Activated CD8-positive, alpha-beta T cell treated with anti-CD3 and anti-CD28 coated beads for 36 hours (primary cell): Measurements from ENCODE around the gene RAB26. TPM values are rescaled to one million over a fixed set of nuclear protein-coding genes. Genes with fewer than 3 reads are reported as not detected.
"Not testable (repeated sequence)": the region's sequence is repeated elsewhere in the genome, so short reads cannot be mapped to it uniquely, and the experiment has no call there.

Experiments used
- ATAC-seq: fragments of 200-7000 bp; cut with Tn5 transposase; one replicate; pipeline ENCODE4 v1.10.0; 2021; ENCODE audit warnings: mild to moderate bottlenecking, moderate library complexity
- CTCF ChIA-PET: fragments of 350-600 bp; sonication (Branson Sonifier 250); formaldehyde crosslinking; loops from one replicate; lab custom pipeline; 2021; ENCODE audit warnings: antibody characterized with exemption; lab: Charles Lee
- POLR2A ChIA-PET: fragments of 350-600 bp; sonication (Branson Sonifier 250); formaldehyde crosslinking; loops from one replicate; lab custom pipeline; 2021; ENCODE audit warnings: antibody characterized with exemption; lab: Charles Lee
- DNase-seq: peaks from one replicate; pipeline ENCODE4 v3.0.0-alpha.2; 2020
- H3K27ac Mint-ChIP-seq: one replicate; pipeline ENCODE4 v1.8.0; 2021; ENCODE audit warnings: mild to moderate bottlenecking, mixed read lengths
- H3K27me3 Mint-ChIP-seq: one replicate; pipeline ENCODE4 v1.8.0; 2021; ENCODE audit warnings: mixed read lengths
- H3K36me3 Mint-ChIP-seq: one replicate; pipeline ENCODE4 v1.8.0; 2021; ENCODE audit warnings: low read depth, mixed read lengths
- H3K4me1 Mint-ChIP-seq: one replicate; pipeline ENCODE4 v1.8.0; 2021; ENCODE audit warnings: low read depth, mixed read lengths
- H3K4me3 Mint-ChIP-seq: one replicate; pipeline ENCODE4 v1.8.0; 2021; ENCODE audit warnings: mild to moderate bottlenecking, moderate library complexity, mixed read lengths
- H3K9me3 Mint-ChIP-seq: one replicate; pipeline ENCODE4 v1.8.0; 2021; ENCODE audit warnings: mixed read lengths
- intact Hi-C: fragments of 100-400 bp; cut with micrococcal nuclease; formaldehyde crosslinking; loops from one replicate; pipeline ENCODE4 v1.10.0; 2022
- total RNA-seq, 2 experiments: library from RNA; stranded (reverse); gene quantifications; one replicate each; pipeline ENCODE4 v1.2.3, GENCODE V29; 2021
- TF ChIP-seq, protein P1 (sequence below): fragments of 200-600 bp; IDR thresholded peaks from one replicate; pipeline ENCODE4 v1.8.0; 2022; ENCODE audit warnings: antibody characterized with exemption, mild to moderate bottlenecking

The RAB26 gene
- total RNA-seq, 2 experiments from 2014 or later: 0.34 to 0.49 TPM

DNA sequence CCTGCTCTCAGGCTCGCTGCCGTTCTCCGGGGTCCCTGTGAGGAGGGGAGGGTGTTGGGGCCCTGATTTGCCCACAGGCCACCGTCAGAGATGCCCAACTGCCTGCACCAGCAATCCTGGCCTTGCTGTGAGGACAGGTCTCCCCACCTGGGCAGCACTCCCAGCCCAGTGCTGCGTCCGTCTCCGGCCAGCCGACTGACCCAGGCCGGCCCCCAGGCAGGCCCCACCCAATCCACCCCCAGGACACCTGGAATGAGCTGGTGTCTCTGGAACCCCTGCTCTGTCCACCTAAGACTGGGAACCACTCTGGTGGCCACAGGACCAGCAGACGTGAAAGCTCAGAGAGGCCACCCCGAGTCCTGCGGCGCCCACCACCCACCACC, 32.8 kb upstream of the RAB26 start:
- Mint-ChIP-seq H3K4me1 (no peaks in the 10 kb centered on the region), H3K4me3 (no peak overlapping the region), H3K36me3 (no peaks in the 10 kb centered on the region), H3K9me3 (no peaks in the 10 kb centered on the region), H3K27ac (no peak overlapping the region), H3K27me3 (no peaks in the 10 kb centered on the region)
- POLR2A ChIA-PET: interaction anchor here (0.9 kb wide), 1 partner anchor 39 kb away, joined by 3 read pairs; no protein-coding TSS in a partner anchor
- intact Hi-C loops: no loop called here
- TF ChIP-seq, protein P1, sequence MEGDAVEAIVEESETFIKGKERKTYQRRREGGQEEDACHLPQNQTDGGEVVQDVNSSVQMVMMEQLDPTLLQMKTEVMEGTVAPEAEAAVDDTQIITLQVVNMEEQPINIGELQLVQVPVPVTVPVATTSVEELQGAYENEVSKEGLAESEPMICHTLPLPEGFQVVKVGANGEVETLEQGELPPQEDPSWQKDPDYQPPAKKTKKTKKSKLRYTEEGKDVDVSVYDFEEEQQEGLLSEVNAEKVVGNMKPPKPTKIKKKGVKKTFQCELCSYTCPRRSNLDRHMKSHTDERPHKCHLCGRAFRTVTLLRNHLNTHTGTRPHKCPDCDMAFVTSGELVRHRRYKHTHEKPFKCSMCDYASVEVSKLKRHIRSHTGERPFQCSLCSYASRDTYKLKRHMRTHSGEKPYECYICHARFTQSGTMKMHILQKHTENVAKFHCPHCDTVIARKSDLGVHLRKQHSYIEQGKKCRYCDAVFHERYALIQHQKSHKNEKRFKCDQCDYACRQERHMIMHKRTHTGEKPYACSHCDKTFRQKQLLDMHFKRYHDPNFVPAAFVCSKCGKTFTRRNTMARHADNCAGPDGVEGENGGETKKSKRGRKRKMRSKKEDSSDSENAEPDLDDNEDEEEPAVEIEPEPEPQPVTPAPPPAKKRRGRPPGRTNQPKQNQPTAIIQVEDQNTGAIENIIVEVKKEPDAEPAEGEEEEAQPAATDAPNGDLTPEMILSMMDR: no peak
- DNase-seq (no peak), ATAC-seq (no peak)
- CTCF ChIA-PET: no interaction called here

DNA sequence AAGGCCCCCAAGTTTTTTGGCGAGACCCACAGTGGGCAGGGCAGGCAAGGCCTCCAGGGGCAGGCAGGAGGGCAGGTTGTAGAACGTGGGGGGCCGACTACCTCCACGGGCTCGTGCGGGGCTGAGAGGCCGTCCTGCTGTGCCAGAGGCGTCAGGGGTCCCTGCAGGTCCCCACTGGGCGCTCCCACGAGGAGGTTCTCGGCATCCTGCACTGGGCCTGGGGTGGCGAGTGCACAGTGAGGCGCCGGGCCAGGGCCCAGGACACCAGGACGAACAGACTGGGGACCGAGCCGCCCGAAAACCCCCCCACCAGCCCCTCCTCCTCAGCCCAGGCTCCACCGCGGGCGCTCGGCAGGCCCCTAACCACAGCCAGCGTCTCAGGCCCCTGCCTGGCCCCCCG, 32.0 kb upstream of the RAB26 start:
- H3K4me3 Mint-ChIP-seq, H3K27me3 Mint-ChIP-seq, POLR2A ChIA-PET, H3K36me3 Mint-ChIP-seq, CTCF ChIA-PET, H3K4me1 Mint-ChIP-seq, H3K27ac Mint-ChIP-seq, H3K9me3 Mint-ChIP-seq, DNase-seq, ATAC-seq, intact Hi-C loops: not testable (repeated sequence)

DNA sequence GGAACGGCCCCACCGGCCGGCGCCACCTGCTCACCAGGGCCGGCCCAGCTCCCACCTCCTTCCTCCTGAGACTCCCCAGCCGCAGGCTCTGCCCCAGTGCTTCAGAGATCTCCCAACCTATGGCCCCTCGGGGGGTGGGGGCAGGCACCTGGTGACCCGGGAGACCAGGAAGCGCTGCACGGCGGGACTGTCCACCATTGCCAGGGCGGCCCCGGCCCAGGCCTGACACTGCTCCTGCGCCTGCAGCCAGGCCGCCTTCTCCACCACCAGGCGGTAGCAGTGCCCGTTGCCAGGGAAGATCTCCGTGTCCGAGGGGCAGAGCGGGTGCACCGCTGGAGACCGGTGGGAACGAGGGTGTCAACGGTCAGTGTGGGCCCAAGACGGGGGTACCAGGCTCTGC, 31.1 kb upstream of the RAB26 start:
- POLR2A ChIA-PET, H3K27me3 Mint-ChIP-seq: not testable (repeated sequence)

DNA sequence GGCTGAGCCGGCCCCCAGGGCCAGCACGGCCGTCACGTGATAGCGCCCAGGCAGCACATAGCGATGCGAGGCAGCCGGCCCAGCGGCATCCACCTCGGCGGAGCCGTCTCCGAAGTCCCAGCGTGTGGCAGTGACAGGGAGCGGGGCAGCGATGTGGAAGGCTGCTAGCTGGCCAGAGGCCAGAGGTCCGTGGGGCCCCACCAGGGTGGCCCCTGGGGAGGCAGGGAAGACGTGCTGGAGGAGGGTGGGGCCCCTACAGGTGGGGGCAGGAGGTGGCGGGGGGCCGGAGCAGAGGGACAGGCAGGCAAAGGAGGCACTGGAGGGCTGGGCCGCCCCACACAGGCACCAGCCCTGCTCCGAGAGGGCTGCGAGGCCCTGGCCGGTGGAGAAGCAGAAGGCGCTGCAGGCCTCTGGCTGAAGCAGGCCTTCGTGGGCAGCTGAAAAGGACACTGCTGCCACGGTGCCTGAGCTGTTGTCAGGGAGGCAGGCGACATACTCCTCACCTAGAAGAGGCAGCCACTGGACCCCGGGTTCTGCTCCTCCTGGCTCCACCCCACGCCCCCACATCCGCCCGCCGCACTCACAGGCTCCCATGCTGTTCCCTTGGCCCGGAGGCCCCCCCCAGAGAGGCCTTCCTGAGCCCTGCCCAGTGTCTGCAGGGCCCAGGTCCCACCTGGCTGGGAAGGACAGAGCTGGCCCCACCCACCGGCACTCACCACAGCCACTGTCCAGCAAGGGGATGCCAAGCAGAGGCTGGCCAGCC, 30.3 kb upstream of the RAB26 start:
- ATAC-seq, DNase-seq, intact Hi-C loops: not testable (repeated sequence)

More for the DNA sequence above, 31.1 kb upstream of the RAB26 start:
- DNase-seq, H3K4me3 Mint-ChIP-seq, intact Hi-C loops, H3K4me1 Mint-ChIP-seq, H3K9me3 Mint-ChIP-seq, H3K27ac Mint-ChIP-seq, CTCF ChIA-PET, ATAC-seq, H3K36me3 Mint-ChIP-seq: not testable (repeated sequence)

DNA sequence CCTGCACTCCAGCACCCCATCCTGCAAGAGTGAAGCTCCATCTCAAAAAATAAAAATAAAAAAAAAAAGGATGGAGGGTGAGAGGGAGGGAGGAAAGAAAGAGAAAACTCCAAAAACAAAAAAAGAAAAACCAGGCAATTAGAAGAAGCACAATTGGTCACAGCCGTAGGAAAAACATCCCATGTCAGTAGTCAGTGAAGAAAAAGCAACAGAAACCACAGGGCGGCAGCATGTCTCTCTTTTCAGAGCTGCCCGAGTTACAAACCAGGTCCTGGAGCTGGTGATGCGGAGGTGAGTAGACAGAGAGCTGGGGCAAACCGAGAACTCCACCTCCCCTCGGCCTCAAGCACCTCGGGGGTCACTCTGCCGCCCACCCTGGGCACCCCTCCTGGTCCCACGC, 27.1 kb upstream of the RAB26 start:
- intact Hi-C loops, H3K4me1 Mint-ChIP-seq, POLR2A ChIA-PET, H3K36me3 Mint-ChIP-seq, H3K9me3 Mint-ChIP-seq, H3K4me3 Mint-ChIP-seq, H3K27ac Mint-ChIP-seq, H3K27me3 Mint-ChIP-seq: not testable (repeated sequence)
- CTCF ChIA-PET: interaction anchor here (0.6 to 1.7 kb wide), 4 partner anchors 19 to 99 kb away, joined by 3 to 5 read pairs (median 3); no protein-coding TSS in a partner anchor
- peak; percentile 52 for DNase-seq
- peak; percentile 83 for ATAC-seq

More for the DNA sequence above, 30.3 kb upstream of the RAB26 start:
- H3K27me3 Mint-ChIP-seq, CTCF ChIA-PET, H3K4me1 Mint-ChIP-seq, H3K9me3 Mint-ChIP-seq, H3K4me3 Mint-ChIP-seq, POLR2A ChIA-PET, H3K27ac Mint-ChIP-seq, H3K36me3 Mint-ChIP-seq: not testable (repeated sequence)

DNA sequence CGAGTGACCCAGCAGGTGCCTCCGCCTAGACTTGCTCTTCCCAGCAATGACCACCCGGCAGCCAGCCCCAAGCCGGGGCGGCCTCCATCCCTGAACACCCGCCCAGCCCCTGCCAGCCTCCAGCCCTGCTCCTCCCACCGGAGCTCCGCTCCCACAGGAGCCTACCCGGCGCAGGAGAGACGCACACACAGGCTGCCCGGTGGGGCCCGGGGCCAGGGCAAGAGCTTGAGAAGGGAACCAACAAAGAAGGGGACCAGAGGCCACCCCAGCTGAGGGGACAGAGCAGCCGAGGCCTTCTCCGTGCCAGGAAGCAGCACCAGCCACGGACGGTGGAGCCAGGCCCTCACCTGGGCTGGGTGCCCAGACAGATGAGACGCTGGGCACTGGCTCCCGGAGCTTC, 26.6 kb upstream of the RAB26 start:
- POLR2A ChIA-PET: no interaction called here
- ATAC-seq: no peak
- Mint-ChIP-seq H3K27me3 (no peaks in the 10 kb centered on the region), H3K4me1 (peaks cover 9% of the 10 kb centered on the region), H3K4me3 (no peak overlapping the region), H3K9me3 (no peaks in the 10 kb centered on the region), H3K36me3 (no peaks in the 10 kb centered on the region), H3K27ac (no peak overlapping the region)
- intact Hi-C loops: no loop called here
- no peak for DNase-seq
- TF ChIP-seq, protein P1: no peak
- CTCF ChIA-PET: interaction anchor here (1.0 to 1.7 kb wide), 3 partner anchors 19 to 99 kb away, joined by 3 to 5 read pairs (median 3); no protein-coding TSS in a partner anchor

DNA sequence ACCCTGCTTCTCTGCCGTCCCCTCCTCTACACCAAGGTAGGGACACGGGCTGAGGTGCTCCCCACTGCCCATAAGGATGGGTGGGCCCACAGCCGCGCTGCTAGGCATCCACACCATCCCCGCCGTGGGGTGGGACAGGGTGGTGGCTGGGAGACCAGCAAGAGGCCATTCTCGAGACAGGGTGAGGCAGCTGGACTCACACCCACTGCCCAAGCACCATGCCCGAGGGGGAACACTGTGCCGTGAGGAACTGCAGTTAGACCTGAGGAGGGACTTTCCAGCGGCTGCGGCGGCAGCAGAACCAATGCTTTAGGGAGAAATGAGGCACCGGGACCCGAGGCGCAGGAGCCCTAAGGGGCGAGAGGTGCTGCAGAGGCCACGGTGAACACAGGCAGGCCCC, 26.0 kb upstream of the RAB26 start:
- H3K27me3 Mint-ChIP-seq: no peaks in the 10 kb centered on the region
- H3K9me3 Mint-ChIP-seq: no peaks in the 10 kb centered on the region
- ChIA-PET POLR2A (no interaction called here), CTCF (interaction anchor here (1.0 to 1.7 kb wide), 2 partner anchors 18 to 100 kb away, joined by 3 to 5 read pairs; no protein-coding TSS in a partner anchor)
- no peak overlapping the region for H3K4me3 Mint-ChIP-seq
- peaks cover 12% of the 10 kb centered on the region for H3K4me1 Mint-ChIP-seq
- TF ChIP-seq, protein P1: no peak
- no peak for ATAC-seq
- no peaks in the 10 kb centered on the region for H3K36me3 Mint-ChIP-seq
- DNase-seq: no peak
- intact Hi-C loops: no loop called here
- no peak overlapping the region for H3K27ac Mint-ChIP-seq

DNA sequence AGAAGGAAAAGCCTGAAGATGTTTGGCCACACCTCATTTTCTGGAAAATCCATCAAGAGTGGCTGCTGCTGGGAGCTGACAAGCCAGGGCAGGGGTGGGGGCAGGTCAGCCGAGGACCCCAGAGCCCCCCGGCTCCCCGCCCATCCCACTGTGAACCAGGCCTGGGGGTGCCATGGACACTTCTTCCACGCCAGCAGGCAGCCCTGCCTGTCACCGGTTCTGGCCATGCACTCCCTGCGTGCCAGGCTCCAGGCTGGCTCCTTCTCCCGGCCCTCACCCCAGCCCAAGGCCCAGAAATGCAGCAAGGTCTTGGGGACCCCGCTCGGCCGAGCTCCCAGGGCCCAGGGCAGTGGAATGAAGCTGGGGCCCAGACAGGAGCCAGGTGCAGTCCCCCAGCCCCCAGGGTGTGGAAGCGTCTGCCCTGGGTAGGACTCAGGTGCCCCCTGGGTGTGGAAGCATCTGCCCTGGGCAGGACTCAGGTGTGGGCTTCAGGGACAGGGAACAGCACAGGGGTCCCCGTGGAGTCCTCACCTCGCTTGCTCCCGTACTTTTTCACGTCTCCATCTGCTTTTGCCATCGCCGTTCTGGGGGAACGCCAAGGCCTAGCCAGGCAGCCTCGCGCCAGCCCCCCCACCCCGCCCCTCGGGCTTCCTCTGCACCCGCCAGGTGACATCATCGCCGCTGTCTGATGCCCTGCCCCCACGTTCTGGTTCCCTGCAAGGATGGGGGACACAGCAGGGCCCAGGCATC, 25.3 kb upstream of the RAB26 start:
- H3K27ac Mint-ChIP-seq, H3K36me3 Mint-ChIP-seq, POLR2A ChIA-PET, H3K9me3 Mint-ChIP-seq, intact Hi-C loops, H3K4me3 Mint-ChIP-seq, DNase-seq, CTCF ChIA-PET, H3K27me3 Mint-ChIP-seq, ATAC-seq: not testable (repeated sequence)
- H3K4me1 Mint-ChIP-seq: peaks cover 12% of the 10 kb centered on the region
